Mesenchymal stem cell (in vitro differentiated cells and primary cell): ENCODE data around the gene GALK1.
A peak's percentile ranks its signal among the peaks of the same experiment; 100 is the strongest.

Experiments used
- DNase-seq: peaks from one replicate; pipeline ENCODE4 v3.0.0-alpha.2; 2013
- H2AFZ ChIP-seq: one replicate; pipeline ENCODE4 v1.6.1; 2013; ENCODE audit warnings: low read depth, mild to moderate bottlenecking, control low read depth, inconsistent platforms, low read length, moderate library complexity
- H2AK5ac ChIP-seq: 2 replicates; pipeline ENCODE4 v1.6.1; 2013; ENCODE audit warnings: low read length, moderate library complexity, mild to moderate bottlenecking, inconsistent platforms; ENCODE audit not compliant: severe bottlenecking
- H2BK120ac ChIP-seq: one replicate; pipeline ENCODE4 v1.6.1; 2013; ENCODE audit warnings: low read depth, mild to moderate bottlenecking, inconsistent platforms, low read length, moderate library complexity
- H2BK12ac ChIP-seq, 2 experiments: one replicate each; pipeline ENCODE4 v1.6.1; 2013; ENCODE audit warnings: inconsistent platforms in 2 of 2, low read length in 2 of 2, mild to moderate bottlenecking in 2 of 2, moderate library complexity in 2 of 2, control low read depth in 1 of 2
- H2BK15ac ChIP-seq: one replicate; pipeline ENCODE4 v1.6.1; 2013; ENCODE audit warnings: mild to moderate bottlenecking, low read depth, inconsistent platforms; ENCODE audit not compliant: poor library complexity, severe bottlenecking
- H2BK5ac ChIP-seq: 2 replicates; pipeline ENCODE4 v1.6.1; 2013; ENCODE audit warnings: low read depth, mild to moderate bottlenecking, low read length, control low read depth, inconsistent platforms; ENCODE audit not compliant: poor library complexity, severe bottlenecking
- H3K14ac ChIP-seq, 2 experiments: one replicate each; pipeline ENCODE4 v1.6.1; 2013; ENCODE audit warnings: inconsistent platforms in 2 of 2, low read length in 2 of 2, control low read depth in 1 of 2, mild to moderate bottlenecking in 1 of 2, moderate library complexity in 1 of 2
- H3K18ac ChIP-seq, 2 experiments: one replicate each; pipeline ENCODE4 v1.6.1; 2013; ENCODE audit warnings: inconsistent platforms in 2 of 2, low read length in 2 of 2, control low read depth in 1 of 2, low read depth in 1 of 2, mild to moderate bottlenecking in 1 of 2
- H3K23ac ChIP-seq, 2 experiments: one replicate each; pipeline ENCODE4 v1.6.1; 2013; ENCODE audit warnings: inconsistent platforms in 2 of 2, low read length in 2 of 2, mild to moderate bottlenecking in 2 of 2, moderate library complexity in 2 of 2, control low read depth in 1 of 2
- H3K27ac ChIP-seq: 2 replicates; pipeline ENCODE4 v1.5.1; 2013; ENCODE audit warnings: mild to moderate bottlenecking, moderate library complexity, low read length, control low read depth, inconsistent platforms; ENCODE audit not compliant: poor library complexity, severe bottlenecking
- H3K27me3 ChIP-seq, 2 experiments: 2 replicates each; pipeline versions ENCODE4 v1.6.1 to v1.7.0; 2013; ENCODE audit warnings: low read length in 2 of 2, mild to moderate bottlenecking in 2 of 2, moderate library complexity in 2 of 2, control low read depth in 1 of 2, inconsistent platforms in 1 of 2; ENCODE audit not compliant: control insufficient read depth in 1 of 2, insufficient read depth in 1 of 2
- H3K36me3 ChIP-seq, 2 experiments: 2 replicates each; pipeline versions ENCODE4 v1.6.1 to v1.7.0; 2013; ENCODE audit warnings: low read length in 2 of 2, control low read depth in 1 of 2, inconsistent platforms in 1 of 2, low read depth in 1 of 2, mild to moderate bottlenecking in 1 of 2; ENCODE audit not compliant: insufficient read depth in 2 of 2, control insufficient read depth in 1 of 2
- H3K4ac ChIP-seq, 2 experiments: one replicate each; pipeline ENCODE4 v1.6.1; 2013; ENCODE audit warnings: inconsistent platforms in 2 of 2, low read length in 2 of 2, mild to moderate bottlenecking in 2 of 2, moderate library complexity in 2 of 2, control low read depth in 1 of 2, low read depth in 1 of 2
- H3K4me1 ChIP-seq: 2 replicates; pipeline ENCODE4 v1.6.1; 2013; ENCODE audit warnings: low read depth, low read length, control low read depth; ENCODE audit not compliant: control insufficient read depth, insufficient read depth
- H3K4me2 ChIP-seq: 2 replicates; pipeline ENCODE4 v1.6.1; 2013; ENCODE audit warnings: low read length, mild to moderate bottlenecking, inconsistent platforms; ENCODE audit not compliant: poor library complexity, severe bottlenecking
- H3K4me3 ChIP-seq, 2 experiments: 2 replicates each; pipeline versions ENCODE4 v1.5.1 to v1.7.0; 2013; ENCODE audit warnings: low read length in 2 of 2, mild to moderate bottlenecking in 2 of 2, control low read depth in 1 of 2, low read depth in 1 of 2; ENCODE audit not compliant: insufficient read depth in 1 of 2
- H3K79me1 ChIP-seq: replicated peaks from 2 replicates; pipeline ENCODE4 v1.6.1; 2013; ENCODE audit warnings: mild to moderate bottlenecking, control low read depth, low read length, inconsistent platforms; ENCODE audit not compliant: poor library complexity, severe bottlenecking
- H3K9ac ChIP-seq: 2 replicates; pipeline ENCODE4 v1.7.0; 2013; ENCODE audit warnings: mild to moderate bottlenecking, low read length, moderate library complexity
- H3K9me3 ChIP-seq: 2 replicates; pipeline ENCODE4 v1.7.0; 2013; ENCODE audit warnings: mild to moderate bottlenecking, low read length; ENCODE audit not compliant: control insufficient read depth
- H4K8ac ChIP-seq: one replicate; pipeline ENCODE4 v1.6.1; 2013; ENCODE audit warnings: inconsistent platforms, mild to moderate bottlenecking, low read length, moderate library complexity
- H4K91ac ChIP-seq: one replicate; pipeline ENCODE4 v1.6.1; 2013; ENCODE audit warnings: mild to moderate bottlenecking, low read length, inconsistent platforms
- WGBS: methylation state at CpG from one replicate; pipeline ENCODE4 v1.1.7; 2013; ENCODE audit warnings: mixed read lengths; 5-methylcytosine and 5-hydroxymethylcytosine counted together

GALK1 gene

DNA sequence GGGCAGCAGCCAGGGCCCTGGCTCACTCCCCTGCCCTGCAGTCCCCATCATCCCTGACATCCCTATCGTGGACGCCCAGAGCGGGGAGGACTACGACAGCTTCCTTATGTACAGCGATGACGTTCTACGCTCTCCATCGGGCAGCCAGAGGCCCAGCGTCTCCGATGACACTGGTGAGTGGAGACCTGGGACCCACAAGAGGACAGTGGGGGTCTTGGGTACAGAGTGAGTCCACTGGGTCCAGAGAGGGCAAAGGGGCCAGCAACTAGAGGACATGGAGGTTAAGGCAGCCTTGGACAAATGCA is 12.6 kb downstream of the GALK1 start:
- Histone ChIP-seq H3K4me2 (no peak overlapping the region), H3K36me3 (peaks cover 0 to 90% of the 10 kb centered on the region in 2 experiments), H3K27me3 (peaks cover 0 to 10% of the 10 kb centered on the region in 2 experiments), H3K23ac (no peak overlapping the region), H3K4me1 (peaks cover 32% of the 10 kb centered on the region), H2AFZ (no peak overlapping the region), H4K8ac (no peak overlapping the region), H2BK120ac (no peak overlapping the region), H2BK12ac (no peak overlapping the region), H3K4me3 (no peak overlapping the region), H2BK15ac (peak overlapping the region; percentile 1), H3K4ac (no peak overlapping the region), H2AK5ac (no peak overlapping the region), H3K18ac (no peak overlapping the region), H3K79me1 (peaks cover 11% of the 10 kb centered on the region), H3K27ac (no peak overlapping the region), H2BK5ac (no peak overlapping the region), H3K14ac (no peak overlapping the region), H4K91ac (no peak overlapping the region), H3K9ac (no peak overlapping the region), H3K9me3 (no peaks in the 10 kb centered on the region)
- 95% methylated on average over 10 of the region's 10 CpGs for WGBS
- no peak for DNase-seq

DNA sequence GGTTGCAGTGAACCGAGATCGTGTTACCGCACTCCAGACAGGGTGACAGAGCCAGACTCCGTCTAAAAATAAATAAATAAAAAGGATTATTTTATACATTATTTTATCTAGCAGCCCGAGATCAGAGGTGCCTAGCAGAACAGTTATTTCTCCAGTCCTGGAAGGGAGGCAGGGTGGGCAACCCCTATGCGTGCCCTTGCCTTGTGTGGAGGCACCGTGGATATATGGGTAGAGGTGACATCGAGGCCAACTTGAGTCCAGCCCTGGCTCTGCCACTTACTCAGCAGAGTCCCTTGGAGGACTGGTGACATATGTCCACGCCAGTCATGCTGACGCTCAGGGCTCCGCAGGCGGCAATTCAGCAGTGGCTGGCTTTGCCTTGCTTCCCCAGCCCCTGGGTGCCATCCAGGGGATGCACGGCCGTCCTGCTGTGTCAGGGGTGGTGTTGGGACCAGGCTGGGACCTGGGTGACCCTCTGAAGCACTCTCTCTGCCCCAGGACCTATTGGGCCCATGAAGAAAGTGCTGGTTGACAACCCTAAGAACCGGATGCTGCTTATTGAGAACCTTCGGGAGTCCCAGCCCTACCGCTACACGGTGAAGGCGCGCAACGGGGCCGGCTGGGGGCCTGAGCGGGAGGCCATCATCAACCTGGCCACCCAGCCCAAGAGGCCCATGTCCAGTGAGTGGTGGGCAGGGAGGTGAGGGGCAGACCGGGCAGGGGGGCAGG is 13.2 kb downstream of the GALK1 start:
- no peak overlapping the region for H2BK120ac ChIP-seq
- peak overlapping the region; percentile 1 for H2BK15ac ChIP-seq
- no peak overlapping the region for H3K23ac ChIP-seq
- no peak overlapping the region for H2AK5ac ChIP-seq
- H3K14ac ChIP-seq, result no peak overlapping the region
- H3K79me1 ChIP-seq, result peaks cover 9% of the 10 kb centered on the region
- H3K36me3 ChIP-seq, result peaks cover 0 to 84% of the 10 kb centered on the region in 2 experiments
- peaks cover 0 to 10% of the 10 kb centered on the region in 2 experiments for H3K27me3 ChIP-seq
- no peak overlapping the region for H4K8ac ChIP-seq
- no peak overlapping the region for H3K27ac ChIP-seq
- H4K91ac ChIP-seq, result no peak overlapping the region
- no peak overlapping the region for H2AFZ ChIP-seq
- no peaks in the 10 kb centered on the region for H3K9me3 ChIP-seq
- H3K4me2 ChIP-seq, result no peak overlapping the region
- H3K9ac ChIP-seq, result no peak overlapping the region
- DNase-seq, result no peak
- 81% methylated on average over 19 of the region's 24 CpGs for WGBS
- H2BK5ac ChIP-seq, result no peak overlapping the region
- no peak overlapping the region for H3K4me3 ChIP-seq
- H3K18ac ChIP-seq, result no peak overlapping the region
- peaks cover 32% of the 10 kb centered on the region for H3K4me1 ChIP-seq
- H2BK12ac ChIP-seq, result no peak overlapping the region
- no peak overlapping the region for H3K4ac ChIP-seq

- Histone ChIP-seq H2BK5ac (no peak overlapping the region), H4K8ac (no peak overlapping the region), H3K4me3 (no peak overlapping the region), H2BK120ac (no peak overlapping the region), H3K36me3 (peaks cover 0 to 83% of the 10 kb centered on the region in 2 experiments), H3K79me1 (peaks cover 8% of the 10 kb centered on the region), H3K27ac (no peak overlapping the region), H2AK5ac (no peak overlapping the region), H2AFZ (no peak overlapping the region), H4K91ac (no peak overlapping the region), H3K9ac (no peak overlapping the region), H2BK15ac (no peak overlapping the region), H3K4me2 (no peak overlapping the region), H3K23ac (peak overlapping the region in 1 of 2 experiments; percentile 15), H3K27me3 (peaks cover 0 to 10% of the 10 kb centered on the region in 2 experiments), H2BK12ac (no peak overlapping the region), H3K4ac (no peak overlapping the region), H3K14ac (no peak overlapping the region), H3K18ac (no peak overlapping the region), H3K4me1 (peaks cover 32% of the 10 kb centered on the region), H3K9me3 (no peaks in the 10 kb centered on the region)
- 84% methylated on average over 23 of the region's 23 CpGs for WGBS
- DNase-seq, result peak; percentile 15
These were observed 14.2 kb downstream of the GALK1 start for GRCh38 chr17:75750661-75751423.
